Lower leg skin (tissue), 4 donors: ENCODE results near the gene SMIM23. TPM values are rescaled to one million over a fixed set of nuclear protein-coding genes. Genes with fewer than 3 reads are reported as not detected.

Experiments used
- DNase-seq, 2 donors: peaks; one replicate each; pipeline ENCODE4 v3.0.0-alpha.2; 2019; ENCODE audit warnings: low spot score in 2 of 2
- H3K4me3 ChIP-seq: fragments of 200-600 bp; sonication (generic); 2 replicates; pipeline ENCODE4 v1.5.1; 2017; ENCODE audit warnings: mild to moderate bottlenecking, low read depth; ENCODE audit not compliant: poor library complexity, severe bottlenecking
- POLR2A ChIP-seq, 2 donors: fragments of 450-650 bp; IDR thresholded peaks; one replicate each; pipeline ENCODE4 v1.6.1; 2016 to 2017; ENCODE audit warnings: antibody characterized with exemption in 2 of 2, mild to moderate bottlenecking in 1 of 2, moderate library complexity in 1 of 2
- WGBS, 2 donors: methylation state at CpG; one replicate each; pipeline ENCODE4 v1.1.5; 2018; 5-methylcytosine and 5-hydroxymethylcytosine counted together
- intact Hi-C: fragments of 100-400 bp; cut with DNase I; formaldehyde crosslinking; loops from one replicate; pipeline ENCODE4 v1.15.0; 2023; ENCODE audit warnings: low total_unique reads
- total RNA-seq, 4 donors: library from RNA; depleted of rRNA; stranded (reverse); fragments of >200 nt; gene quantifications; one replicate each; pipeline ENCODE4 v1.1.0, GENCODE V29; 2016
- TF ChIP-seq, protein P1 (sequence below), 3 donors: fragments of 450-650 bp; IDR thresholded peaks; one replicate each; pipeline ENCODE4 v1.5.1; 2016; ENCODE audit warnings: antibody characterized with exemption in 3 of 3, mild to moderate bottlenecking in 3 of 3, moderate library complexity in 2 of 3

The SMIM23 gene
- total RNA-seq, 4 donors from 2014 or later, result not detected

DNA sequence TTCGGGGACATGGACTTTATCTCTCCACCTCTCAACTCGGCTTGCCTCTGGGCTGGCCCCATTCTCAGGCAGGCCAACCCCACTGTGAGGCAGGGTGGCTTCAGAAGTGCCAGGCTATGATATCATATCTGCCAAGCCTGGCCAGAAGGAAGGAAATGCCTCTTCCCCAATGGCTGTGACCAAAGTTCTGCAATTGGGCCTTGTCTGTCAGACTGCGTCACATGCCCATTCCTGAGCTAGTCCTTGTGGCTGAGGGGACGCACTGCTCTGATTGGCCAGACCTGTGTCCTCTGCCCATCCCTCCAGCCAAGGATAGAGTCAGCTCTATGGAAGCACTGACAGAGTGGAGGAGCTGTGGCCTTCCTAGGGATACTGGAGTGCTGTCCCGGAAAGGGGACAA is 11.9 kb downstream of the SMIM23 start:
- H3K4me3 ChIP-seq, result no peak overlapping the region
- TF ChIP-seq, protein P1, sequence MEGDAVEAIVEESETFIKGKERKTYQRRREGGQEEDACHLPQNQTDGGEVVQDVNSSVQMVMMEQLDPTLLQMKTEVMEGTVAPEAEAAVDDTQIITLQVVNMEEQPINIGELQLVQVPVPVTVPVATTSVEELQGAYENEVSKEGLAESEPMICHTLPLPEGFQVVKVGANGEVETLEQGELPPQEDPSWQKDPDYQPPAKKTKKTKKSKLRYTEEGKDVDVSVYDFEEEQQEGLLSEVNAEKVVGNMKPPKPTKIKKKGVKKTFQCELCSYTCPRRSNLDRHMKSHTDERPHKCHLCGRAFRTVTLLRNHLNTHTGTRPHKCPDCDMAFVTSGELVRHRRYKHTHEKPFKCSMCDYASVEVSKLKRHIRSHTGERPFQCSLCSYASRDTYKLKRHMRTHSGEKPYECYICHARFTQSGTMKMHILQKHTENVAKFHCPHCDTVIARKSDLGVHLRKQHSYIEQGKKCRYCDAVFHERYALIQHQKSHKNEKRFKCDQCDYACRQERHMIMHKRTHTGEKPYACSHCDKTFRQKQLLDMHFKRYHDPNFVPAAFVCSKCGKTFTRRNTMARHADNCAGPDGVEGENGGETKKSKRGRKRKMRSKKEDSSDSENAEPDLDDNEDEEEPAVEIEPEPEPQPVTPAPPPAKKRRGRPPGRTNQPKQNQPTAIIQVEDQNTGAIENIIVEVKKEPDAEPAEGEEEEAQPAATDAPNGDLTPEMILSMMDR (IDR thresholded peaks at IDR 0.05), result no peak
- TF ChIP-seq POLR2A (IDR thresholded peaks at IDR 0.05), result no peak
- WGBS, 2 donors, result 86 to 91% methylated on average over 5 of the region's 5 CpGs
- DNase-seq, result no peak
- intact Hi-C loops, result no loop called here

DNA sequence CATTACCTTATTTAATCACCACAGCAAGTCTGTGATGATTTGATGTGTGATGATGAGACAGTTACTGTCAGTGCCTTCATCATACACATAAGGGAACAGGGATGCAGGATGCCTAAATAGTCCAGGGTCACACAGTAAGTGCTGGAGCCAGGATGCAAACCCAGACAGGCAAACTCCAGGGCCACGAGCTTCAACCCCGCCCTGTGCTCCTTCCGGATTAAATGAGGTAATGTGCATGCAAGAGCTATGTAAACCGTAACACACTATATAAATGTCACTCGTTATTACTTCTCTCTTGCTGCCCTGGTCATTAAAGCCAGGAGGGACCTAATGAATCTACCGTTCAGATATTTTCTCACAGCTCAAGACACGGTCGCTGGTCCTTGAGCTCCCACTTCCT is 12.8 kb downstream of the SMIM23 start:
- DNase-seq, result no peak
- TF ChIP-seq, protein P1 (IDR thresholded peaks at IDR 0.05), result no peak
- no peak for TF ChIP-seq POLR2A (IDR thresholded peaks at IDR 0.05)
- WGBS, 2 donors, result 74 to 75% methylated on average over 8 of the region's 8 CpGs
- H3K4me3 ChIP-seq, result no peak overlapping the region
- intact Hi-C loops, result no loop called here

DNA sequence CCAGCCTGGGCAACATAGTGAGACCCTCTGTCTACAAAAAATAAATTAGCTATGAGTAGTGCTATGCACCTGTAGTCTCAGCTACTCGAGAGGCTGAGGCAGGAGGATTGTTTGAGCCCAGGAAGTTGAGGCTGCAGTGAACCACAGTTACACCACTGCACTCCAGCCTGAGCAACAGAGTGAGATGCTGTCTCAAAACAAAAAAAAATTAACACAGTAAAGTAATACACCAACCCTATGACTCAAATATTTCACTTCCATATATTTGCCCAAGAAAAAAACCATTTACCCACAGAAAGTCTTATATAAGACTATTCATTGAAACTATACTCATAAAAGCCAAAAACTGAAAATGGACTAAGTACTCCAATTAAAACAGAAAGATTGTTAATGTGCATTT is 16.2 kb downstream of the SMIM23 start:
- TF ChIP-seq, protein P1 (IDR thresholded peaks at IDR 0.05), result no peak
- H3K4me3 ChIP-seq, result no peak overlapping the region
- intact Hi-C loops, result no loop called here
- WGBS, 2 donors, result 84 to 96% methylated on average over 1 of the region's 1 CpG
- no peak for DNase-seq

DNA sequence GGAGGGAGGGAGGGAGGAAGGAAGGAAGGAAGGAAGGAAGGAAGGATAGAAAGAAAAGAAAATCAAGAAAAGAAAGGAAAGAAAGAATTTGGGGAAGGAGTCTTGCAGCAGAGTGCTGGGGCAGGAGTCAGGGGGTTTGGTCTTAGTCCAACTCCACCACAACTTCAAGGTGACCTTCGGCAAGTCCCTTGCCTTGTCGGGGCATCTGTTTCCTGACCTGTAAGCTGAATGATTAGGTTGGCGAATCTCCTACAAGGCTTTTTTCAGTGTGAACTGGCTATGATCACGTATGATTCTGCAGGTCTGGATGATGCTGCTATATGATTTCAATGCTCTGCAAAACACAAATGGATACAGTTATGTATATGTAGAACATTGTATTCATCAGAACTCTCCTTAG is 20.1 kb downstream of the SMIM23 start:
- WGBS, 2 donors, result 72 to 82% methylated on average over 4 of the region's 4 CpGs
- no peak for DNase-seq
- H3K4me3 ChIP-seq, result no peak overlapping the region
- TF ChIP-seq, protein P1 (IDR thresholded peaks at IDR 0.05), result no peak
- TF ChIP-seq POLR2A (IDR thresholded peaks at IDR 0.05), result no peak
- intact Hi-C loops, result no loop called here

DNA sequence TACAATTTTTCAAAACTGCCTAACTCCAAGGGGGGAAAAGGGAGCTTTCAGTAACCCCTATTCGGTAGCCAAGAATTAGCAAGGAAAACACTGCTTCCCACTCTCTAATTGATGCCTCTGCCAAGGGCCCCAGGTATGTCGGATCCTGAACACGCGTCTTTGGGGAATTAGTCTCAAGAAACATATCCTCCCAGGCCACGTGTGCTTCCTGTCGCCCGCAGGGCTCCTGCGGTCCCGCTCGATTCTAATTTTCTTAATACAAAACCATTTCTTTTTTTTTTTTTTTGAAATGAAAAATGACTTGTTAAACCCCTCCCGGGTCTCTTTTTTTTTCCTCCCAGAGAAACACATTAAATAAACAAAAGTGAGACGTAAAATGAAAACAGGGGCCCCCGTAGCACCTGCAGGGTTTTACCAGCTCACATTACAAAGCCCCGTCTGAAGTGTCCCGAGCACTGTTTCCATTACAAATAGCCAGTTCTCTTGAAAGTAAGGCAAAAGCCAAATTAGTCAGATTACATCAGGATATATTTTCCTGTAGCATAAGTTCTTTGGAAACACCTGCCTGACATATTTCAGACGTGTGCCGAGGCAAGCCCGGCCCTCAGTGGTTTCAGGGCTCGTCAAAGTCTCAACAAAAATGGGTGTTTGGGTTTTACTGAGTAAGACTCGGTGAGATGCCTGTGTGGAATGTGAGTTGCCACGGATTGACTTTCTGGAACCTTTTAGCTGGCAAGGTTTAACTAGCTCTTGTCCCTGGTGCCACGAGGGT is 21.5 kb downstream of the SMIM23 start:
- DNase-seq, result no peak
- H3K4me3 ChIP-seq, result no peak overlapping the region
- WGBS, 2 donors, result 14 to 19% methylated on average over 22 of the region's 22 CpGs
- TF ChIP-seq, protein P1 (IDR thresholded peaks at IDR 0.05), result no peak
- no peak for TF ChIP-seq POLR2A (IDR thresholded peaks at IDR 0.05)
- intact Hi-C loops, result no loop called here

DNA sequence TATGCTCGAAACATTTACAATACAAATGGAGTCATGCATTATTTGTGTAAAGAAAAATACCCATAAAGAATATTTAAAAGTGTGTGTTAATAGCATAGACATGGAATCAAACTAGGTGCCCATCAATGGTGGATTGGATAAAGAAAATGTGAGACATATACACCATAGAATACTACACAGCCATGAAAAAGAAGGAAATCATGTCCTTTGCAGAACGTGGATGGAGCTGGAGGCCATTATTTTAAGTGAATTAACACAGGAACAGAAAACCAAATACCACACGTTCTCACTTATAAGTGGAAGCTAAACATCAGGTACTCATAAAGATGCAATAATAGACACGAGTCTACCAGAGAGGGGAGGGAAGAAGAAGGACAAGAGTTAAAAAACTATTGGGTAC is 22.8 kb downstream of the SMIM23 start:
- 80 to 84% methylated on average over 4 of the region's 4 CpGs for WGBS, 2 donors
- H3K4me3 ChIP-seq, result no peak overlapping the region
- no peak for TF ChIP-seq POLR2A (IDR thresholded peaks at IDR 0.05)
- TF ChIP-seq, protein P1 (IDR thresholded peaks at IDR 0.05), result no peak
- intact Hi-C loops, result no loop called here
- DNase-seq, result no peak
